ENCODE data around the gene HSPA12B.
A peak's percentile ranks its signal among the peaks of the same experiment; 100 is the strongest.

HSPA12B gene

GRCh38 chr20:3775457-3776108, 43.1 kb downstream of the HSPA12B start:
- Histone ChIP-seq H3K9me3 (ENCODE audit: control insufficient read depth in 1 of 2, low read length in 2 of 2) (no peaks in the 10 kb centered on the region), H3K27ac (ENCODE audit: low read length) (no peak overlapping the region), H3K27me3 (ENCODE audit: low read depth, low read length) (no peaks in the 10 kb centered on the region), H3K4me3 (ENCODE audit: low read depth in 1 of 2, low read length in 2 of 2) (no peak overlapping the region), H3K4me1 (ENCODE audit: control insufficient read depth in 1 of 2, insufficient read depth in 2 of 2, low read length in 2 of 2) (peaks cover 0 to 16% of the 10 kb centered on the region in 2 donors), H3K36me3 (ENCODE audit: control insufficient read depth in 1 of 2, insufficient read depth in 2 of 2, low read length in 2 of 2) (no peaks in the 10 kb centered on the region)

- H3K4me3 ChIP-seq (ENCODE audit: low read depth in 1 of 2, low read length in 2 of 2): peak overlapping the region; percentile 61 to 74
- H3K4me1 ChIP-seq (ENCODE audit: control insufficient read depth in 1 of 2, insufficient read depth in 2 of 2, low read length in 2 of 2): peaks cover 5 to 22% of the 10 kb centered on the region in 2 donors
- H3K27me3 ChIP-seq (ENCODE audit: low read depth, low read length): no peaks in the 10 kb centered on the region
- H3K27ac ChIP-seq (ENCODE audit: low read length): no peak overlapping the region
- H3K36me3 ChIP-seq (ENCODE audit: control insufficient read depth in 1 of 2, insufficient read depth in 2 of 2, low read length in 2 of 2): no peaks in the 10 kb centered on the region
- H3K9me3 ChIP-seq (ENCODE audit: control insufficient read depth in 1 of 2, low read length in 2 of 2): no peaks in the 10 kb centered on the region
These were observed 44.9 kb downstream of the HSPA12B start for GRCh38 chr20:3777381-3777715.

GRCh38 chr20:3777716-3778629, 45.5 kb downstream of the HSPA12B start:
- Histone ChIP-seq H3K27ac (ENCODE audit: low read length) (no peak overlapping the region), H3K27me3 (ENCODE audit: low read depth, low read length) (no peaks in the 10 kb centered on the region), H3K36me3 (ENCODE audit: control insufficient read depth in 1 of 2, insufficient read depth in 2 of 2, low read length in 2 of 2) (no peaks in the 10 kb centered on the region), H3K4me1 (ENCODE audit: control insufficient read depth in 1 of 2, insufficient read depth in 2 of 2, low read length in 2 of 2) (peaks cover 5 to 22% of the 10 kb centered on the region in 2 donors), H3K9me3 (ENCODE audit: control insufficient read depth in 1 of 2, low read length in 2 of 2) (no peaks in the 10 kb centered on the region), H3K4me3 (ENCODE audit: low read depth in 1 of 2, low read length in 2 of 2) (peak overlapping the region; percentile 61 to 74)

- Histone ChIP-seq H3K27me3 (ENCODE audit: low read depth, low read length) (no peaks in the 10 kb centered on the region), H3K27ac (ENCODE audit: low read length) (no peak overlapping the region), H3K9me3 (ENCODE audit: control insufficient read depth in 1 of 2, low read length in 2 of 2) (no peaks in the 10 kb centered on the region), H3K36me3 (ENCODE audit: control insufficient read depth in 1 of 2, insufficient read depth in 2 of 2, low read length in 2 of 2) (no peaks in the 10 kb centered on the region), H3K4me1 (ENCODE audit: control insufficient read depth in 1 of 2, insufficient read depth in 2 of 2, low read length in 2 of 2) (peaks cover 5 to 29% of the 10 kb centered on the region in 2 donors), H3K4me3 (ENCODE audit: low read depth in 1 of 2, low read length in 2 of 2) (no peak overlapping the region)
These were observed 46.5 kb downstream of the HSPA12B start for GRCh38 chr20:3778976-3779375.

GRCh38 chr20:3781153-3781910, 48.8 kb downstream of the HSPA12B start, which contains the start of gene SPEF1:
TSS of gene SPEF1 (minus strand) at chr20:3781448. CDS start at chr20:3781287, 161 bp downstream.
- H3K36me3 ChIP-seq (ENCODE audit: control insufficient read depth in 1 of 2, insufficient read depth in 2 of 2, low read length in 2 of 2): no peaks in the 10 kb centered on the region
- H3K4me1 ChIP-seq (ENCODE audit: control insufficient read depth in 1 of 2, insufficient read depth in 2 of 2, low read length in 2 of 2): peaks cover 16 to 47% of the 10 kb centered on the region in 2 donors
- H3K27ac ChIP-seq (ENCODE audit: low read length): no peak within 1 kb of the TSS
- peak within 1 kb of the TSS; percentile 51 to 63 for H3K4me3 ChIP-seq (ENCODE audit: low read depth in 1 of 2, low read length in 2 of 2)
- no peaks in the 10 kb centered on the region for H3K9me3 ChIP-seq (ENCODE audit: control insufficient read depth in 1 of 2, low read length in 2 of 2)
- H3K27me3 ChIP-seq (ENCODE audit: low read depth, low read length): no peaks in the 10 kb centered on the region

- Histone ChIP-seq H3K27me3 (ENCODE audit: low read depth, low read length) (no peaks in the 10 kb centered on the region), H3K4me1 (ENCODE audit: control insufficient read depth in 1 of 2, insufficient read depth in 2 of 2, low read length in 2 of 2) (peaks cover 16 to 51% of the 10 kb centered on the region in 2 donors), H3K9me3 (ENCODE audit: control insufficient read depth in 1 of 2, low read length in 2 of 2) (no peaks in the 10 kb centered on the region), H3K36me3 (ENCODE audit: control insufficient read depth in 1 of 2, insufficient read depth in 2 of 2, low read length in 2 of 2) (no peaks in the 10 kb centered on the region), H3K27ac (ENCODE audit: low read length) (no peak overlapping the region), H3K4me3 (ENCODE audit: low read depth in 1 of 2, low read length in 2 of 2) (no peak overlapping the region)
These were observed 50.1 kb downstream of the HSPA12B start for GRCh38 chr20:3782597-3782996.

GRCh38 chr20:3783068-3783489, 50.6 kb downstream of the HSPA12B start:
- Histone ChIP-seq H3K4me1 (ENCODE audit: control insufficient read depth in 1 of 2, insufficient read depth in 2 of 2, low read length in 2 of 2) (peaks cover 16 to 49% of the 10 kb centered on the region in 2 donors), H3K27ac (ENCODE audit: low read length) (no peak overlapping the region), H3K9me3 (ENCODE audit: control insufficient read depth in 1 of 2, low read length in 2 of 2) (no peaks in the 10 kb centered on the region), H3K27me3 (ENCODE audit: low read depth, low read length) (no peaks in the 10 kb centered on the region), H3K4me3 (ENCODE audit: low read depth in 1 of 2, low read length in 2 of 2) (no peak overlapping the region), H3K36me3 (ENCODE audit: control insufficient read depth in 1 of 2, insufficient read depth in 2 of 2, low read length in 2 of 2) (no peaks in the 10 kb centered on the region)

GRCh38 chr20:3783511-3784195, 51.2 kb downstream of the HSPA12B start:
- Histone ChIP-seq H3K27me3 (ENCODE audit: low read depth, low read length) (no peaks in the 10 kb centered on the region), H3K27ac (ENCODE audit: low read length) (no peak overlapping the region), H3K36me3 (ENCODE audit: control insufficient read depth in 1 of 2, insufficient read depth in 2 of 2, low read length in 2 of 2) (no peaks in the 10 kb centered on the region), H3K9me3 (ENCODE audit: control insufficient read depth in 1 of 2, low read length in 2 of 2) (no peaks in the 10 kb centered on the region), H3K4me3 (ENCODE audit: low read depth in 1 of 2, low read length in 2 of 2) (no peak overlapping the region), H3K4me1 (ENCODE audit: control insufficient read depth in 1 of 2, insufficient read depth in 2 of 2, low read length in 2 of 2) (peaks cover 16 to 44% of the 10 kb centered on the region in 2 donors)

GRCh38 chr20:3784216-3784853, 51.9 kb downstream of the HSPA12B start:
- Histone ChIP-seq H3K36me3 (ENCODE audit: control insufficient read depth in 1 of 2, insufficient read depth in 2 of 2, low read length in 2 of 2) (no peaks in the 10 kb centered on the region), H3K9me3 (ENCODE audit: control insufficient read depth in 1 of 2, low read length in 2 of 2) (no peaks in the 10 kb centered on the region), H3K27me3 (ENCODE audit: low read depth, low read length) (no peaks in the 10 kb centered on the region), H3K4me3 (ENCODE audit: low read depth in 1 of 2, low read length in 2 of 2) (peak overlapping the region; percentile 30 to 73), H3K4me1 (ENCODE audit: control insufficient read depth in 1 of 2, insufficient read depth in 2 of 2, low read length in 2 of 2) (peaks cover 16 to 41% of the 10 kb centered on the region in 2 donors), H3K27ac (ENCODE audit: low read length) (no peak overlapping the region)

GRCh38 chr20:3784863-3785239, 52.4 kb downstream of the HSPA12B start:
- H3K27me3 ChIP-seq (ENCODE audit: low read depth, low read length): no peaks in the 10 kb centered on the region
- H3K36me3 ChIP-seq (ENCODE audit: control insufficient read depth in 1 of 2, insufficient read depth in 2 of 2, low read length in 2 of 2): no peaks in the 10 kb centered on the region
- H3K27ac ChIP-seq (ENCODE audit: low read length): no peak overlapping the region
- H3K4me1 ChIP-seq (ENCODE audit: control insufficient read depth in 1 of 2, insufficient read depth in 2 of 2, low read length in 2 of 2): peaks cover 16 to 41% of the 10 kb centered on the region in 2 donors
- peak overlapping the region; percentile 70 to 73 for H3K4me3 ChIP-seq (ENCODE audit: low read depth in 1 of 2, low read length in 2 of 2)
- H3K9me3 ChIP-seq (ENCODE audit: control insufficient read depth in 1 of 2, low read length in 2 of 2): no peaks in the 10 kb centered on the region

All from muscle layer of duodenum (tissue), 2 donors.